CD4-positive, CD25-positive, alpha-beta regulatory T cell (primary cell): ENCODE data around the gene RABGGTB. TPM values are rescaled to one million over a fixed set of nuclear protein-coding genes. Genes with fewer than 3 reads are reported as not detected.
"Not testable (repeated sequence)": the region's sequence is repeated elsewhere in the genome, so short reads cannot be mapped to it uniquely, and the experiment has no call there.

Experiments used
- ATAC-seq, 2 donors: fragments of 150-1000 bp; cut with Tn5 transposase; one replicate each; pipeline ENCODE4 v1.10.0; 2021; ENCODE audit warnings: low read depth in 2 of 2, moderate number of reproducible peaks in 2 of 2, moderate library complexity in 1 of 2
- DNase-seq, 3 donors: peaks; one replicate each; pipeline versions ENCODE4 v3.0.0 to v3.0.0-alpha.2; 2012 to 2022; ENCODE audit warnings: mixed read lengths in 1 of 3
- H3K27ac ChIP-seq: one replicate; pipeline ENCODE4 v1.7.0; 2013; ENCODE audit warnings: mild to moderate bottlenecking, low read length; ENCODE audit not compliant: insufficient read depth, poor library complexity, severe bottlenecking
- H3K27me3 ChIP-seq: one replicate; pipeline ENCODE4 v1.7.0; 2013; ENCODE audit warnings: low read length; ENCODE audit not compliant: control insufficient read depth, insufficient read depth
- H3K36me3 ChIP-seq: one replicate; pipeline ENCODE4 v1.7.0; 2013; ENCODE audit warnings: mild to moderate bottlenecking, low read length, moderate library complexity; ENCODE audit not compliant: control insufficient read depth, insufficient read depth
- H3K4me1 ChIP-seq: 2 replicates; pipeline ENCODE4 v1.7.0; 2013; ENCODE audit warnings: mild to moderate bottlenecking, low read length; ENCODE audit not compliant: insufficient read depth, control insufficient read depth, poor library complexity, severe bottlenecking
- H3K4me3 ChIP-seq: one replicate; pipeline ENCODE4 v1.7.0; 2013; ENCODE audit warnings: low read depth, mild to moderate bottlenecking, low read length, moderate library complexity
- H3K9me3 ChIP-seq, 2 experiments: 1 replicate in 1 of 2; 2 replicates in 1 of 2; pipeline ENCODE4 v1.7.0; 2013; ENCODE audit warnings: low read length in 2 of 2, mild to moderate bottlenecking in 1 of 2, moderate library complexity in 1 of 2; ENCODE audit not compliant: control insufficient read depth in 2 of 2
- H3K27ac Mint-ChIP-seq, 3 donors: one replicate each; pipeline ENCODE4 v1.8.0; 2020 to 2022; ENCODE audit warnings: mild to moderate bottlenecking in 3 of 3, mixed read lengths in 3 of 3, moderate library complexity in 2 of 3
- H3K27me3 Mint-ChIP-seq: one replicate; pipeline ENCODE4 v1.8.0; 2022; ENCODE audit warnings: mild to moderate bottlenecking, mixed read lengths
- H3K36me3 Mint-ChIP-seq: one replicate; pipeline ENCODE4 v1.8.0; 2020; ENCODE audit warnings: mixed read lengths
- H3K4me1 Mint-ChIP-seq, 4 donors: one replicate each; pipeline ENCODE4 v1.8.0; 2020 to 2022; ENCODE audit warnings: mixed read lengths in 4 of 4, mild to moderate bottlenecking in 1 of 4
- H3K4me3 Mint-ChIP-seq, 4 donors: one replicate each; pipeline ENCODE4 v1.8.0; 2020 to 2022; ENCODE audit warnings: mild to moderate bottlenecking in 4 of 4, mixed read lengths in 4 of 4, moderate library complexity in 3 of 4
- H3K9me3 Mint-ChIP-seq, 7 donors: one replicate each; pipeline ENCODE4 v1.8.0; 2020 to 2022; ENCODE audit warnings: mixed read lengths in 7 of 7, mild to moderate bottlenecking in 3 of 7, moderate library complexity in 2 of 7
- polyA plus RNA-seq, 4 donors: library from polyadenylated mRNA; unstranded; fragments of 300-500 nt; fragmentation: Illumina TruSeq; gene quantifications; one replicate each; pipeline ENCODE4 v1.2.3, GENCODE V29; 2021
- total RNA-seq: library from RNA; stranded (reverse); gene quantifications from one replicate; pipeline ENCODE4 v1.2.3, GENCODE V29; 2022

Gene RABGGTB
- total and polyA plus RNA-seq, 5 donors from 2014 or later, result 7.3 to 116 (median 10.9) TPM

- no peaks in the 10 kb centered on the region for H3K4me1 Mint-ChIP-seq
Observed at GRCh38 chr1:75768016-75768415, 18.0 kb upstream of the RABGGTB start.

GRCh38 chr1:75770761-75771160 is 15.3 kb upstream of the RABGGTB start:
- no peaks in the 10 kb centered on the region for H3K36me3 Mint-ChIP-seq
- no peak overlapping the region for H3K4me3 Mint-ChIP-seq
- H3K27me3 Mint-ChIP-seq, result peaks cover 4% of the 10 kb centered on the region

More at GRCh38 chr1:75768016-75768415, 18.0 kb upstream of the RABGGTB start:
- peaks cover 0 to 1% (median 0%) of the 10 kb centered on the region in 7 donors for H3K9me3 Mint-ChIP-seq
- no peaks in the 10 kb centered on the region for H3K9me3 ChIP-seq
- H3K4me3 ChIP-seq, result no peak overlapping the region
- H3K36me3 ChIP-seq, result no peaks in the 10 kb centered on the region
- H3K27ac Mint-ChIP-seq, result no peak overlapping the region
- peaks cover 3% of the 10 kb centered on the region for H3K36me3 Mint-ChIP-seq
- H3K27me3 ChIP-seq, result no peaks in the 10 kb centered on the region
- no peaks in the 10 kb centered on the region for H3K4me1 ChIP-seq
- no peak for ATAC-seq
- H3K27me3 Mint-ChIP-seq, result peaks cover 4% of the 10 kb centered on the region
- DNase-seq, result no peak
- no peak overlapping the region for H3K4me3 Mint-ChIP-seq
- no peak overlapping the region for H3K27ac ChIP-seq

GRCh38 chr1:75771978-75772377 is 14.1 kb upstream of the RABGGTB start:
- Histone ChIP-seq H3K4me3 (no peak overlapping the region), H3K36me3 (no peaks in the 10 kb centered on the region), H3K27ac (no peak overlapping the region), H3K4me1 (no peaks in the 10 kb centered on the region), H3K9me3 (no peaks in the 10 kb centered on the region), H3K27me3 (no peaks in the 10 kb centered on the region)
- H3K36me3 Mint-ChIP-seq, result no peaks in the 10 kb centered on the region
- DNase-seq, result no peak
- no peak for ATAC-seq
- H3K9me3 Mint-ChIP-seq, result peaks cover 0 to 6% (median 0%) of the 10 kb centered on the region in 7 donors
- no peak overlapping the region for H3K27ac Mint-ChIP-seq
- no peaks in the 10 kb centered on the region for H3K4me1 Mint-ChIP-seq
- peaks cover 4% of the 10 kb centered on the region for H3K27me3 Mint-ChIP-seq
- no peak overlapping the region for H3K4me3 Mint-ChIP-seq

More at GRCh38 chr1:75770761-75771160, 15.3 kb upstream of the RABGGTB start:
- Histone ChIP-seq H3K36me3 (no peaks in the 10 kb centered on the region), H3K27ac (no peak overlapping the region), H3K9me3 (no peaks in the 10 kb centered on the region), H3K4me3 (no peak overlapping the region), H3K4me1 (no peaks in the 10 kb centered on the region), H3K27me3 (no peaks in the 10 kb centered on the region)
- H3K4me1 Mint-ChIP-seq, result no peaks in the 10 kb centered on the region
- no peak for DNase-seq
- H3K27ac Mint-ChIP-seq, result no peak overlapping the region
- ATAC-seq, result no peak
- H3K9me3 Mint-ChIP-seq, result peaks cover 0 to 4% (median 0%) of the 10 kb centered on the region in 7 donors

- not testable (repeated sequence) for H3K4me3 Mint-ChIP-seq, DNase-seq, H3K9me3 ChIP-seq, H3K36me3 ChIP-seq, H3K36me3 Mint-ChIP-seq, H3K27ac Mint-ChIP-seq, H3K4me1 Mint-ChIP-seq, H3K4me3 ChIP-seq, H3K27ac ChIP-seq, ATAC-seq, H3K4me1 ChIP-seq, H3K27me3 ChIP-seq
- Mint-ChIP-seq H3K27me3 (peaks cover 22% of the 10 kb centered on the region), H3K9me3 (peaks cover 0 to 10% (median 1%) of the 10 kb centered on the region in 7 donors)
Observed at GRCh38 chr1:75777812-75778211, 8.2 kb upstream of the RABGGTB start.

- not testable (repeated sequence) for DNase-seq, H3K4me1 ChIP-seq, H3K4me3 Mint-ChIP-seq, H3K36me3 Mint-ChIP-seq, H3K4me3 ChIP-seq, H3K9me3 ChIP-seq, H3K4me1 Mint-ChIP-seq, H3K27me3 ChIP-seq, H3K36me3 ChIP-seq, H3K27ac ChIP-seq, ATAC-seq, H3K27ac Mint-ChIP-seq
- Mint-ChIP-seq H3K27me3 (peaks cover 22% of the 10 kb centered on the region), H3K9me3 (peaks cover 0 to 10% (median 1%) of the 10 kb centered on the region in 7 donors)
Observed at GRCh38 chr1:75778694-75779093, 7.4 kb upstream of the RABGGTB start.

GRCh38 chr1:75780183-75780582 is 5.9 kb upstream of the RABGGTB start:
- Mint-ChIP-seq H3K27me3 (peaks cover 22% of the 10 kb centered on the region), H3K4me3 (peak overlapping the region in 1 of 4 donors; percentile 73)
- not testable (repeated sequence) for H3K4me1 ChIP-seq, ATAC-seq, H3K27ac ChIP-seq, H3K4me3 ChIP-seq, H3K9me3 ChIP-seq, H3K27ac Mint-ChIP-seq, H3K36me3 ChIP-seq, H3K4me1 Mint-ChIP-seq, H3K9me3 Mint-ChIP-seq, DNase-seq, H3K27me3 ChIP-seq, H3K36me3 Mint-ChIP-seq

- peaks cover 22% of the 10 kb centered on the region for H3K27me3 Mint-ChIP-seq
- not testable (repeated sequence) for H3K4me3 ChIP-seq, H3K9me3 Mint-ChIP-seq, ATAC-seq, DNase-seq, H3K9me3 ChIP-seq, H3K27me3 ChIP-seq, H3K36me3 Mint-ChIP-seq, H3K36me3 ChIP-seq, H3K27ac ChIP-seq
- peak overlapping the region; percentile 55 to 86 (median 75) for H3K4me3 Mint-ChIP-seq
- H3K27ac Mint-ChIP-seq, result peak overlapping the region in 1 of 3 donors; percentile 96
- H3K4me1 Mint-ChIP-seq, result peaks cover 5 to 39% (median 19%) of the 10 kb centered on the region in 4 donors
- H3K4me1 ChIP-seq, result peaks cover 29% of the 10 kb centered on the region
Observed at GRCh38 chr1:75783920-75784319, 2.1 kb upstream of the RABGGTB start.

GRCh38 chr1:75785320-75785982 is 605 bp upstream of the RABGGTB start:
- Mint-ChIP-seq H3K9me3 (peaks cover 0 to 5% (median 0%) of the 10 kb centered on the region in 7 donors), H3K27me3 (peaks cover 11% of the 10 kb centered on the region), H3K27ac (peak overlapping the region; percentile 97 to 98 (median 97)), H3K4me3 (peak overlapping the region; percentile 93 to 99 (median 97)), H3K4me1 (peaks cover 13 to 54% (median 33%) of the 10 kb centered on the region in 4 donors), H3K36me3 (peaks cover 19% of the 10 kb centered on the region)
- Histone ChIP-seq H3K36me3 (peaks cover 18% of the 10 kb centered on the region), H3K9me3 (no peaks in the 10 kb centered on the region), H3K27ac (peak overlapping the region; percentile 84), H3K27me3 (no peaks in the 10 kb centered on the region), H3K4me1 (peaks cover 44% of the 10 kb centered on the region), H3K4me3 (peak overlapping the region; percentile 97)
- ATAC-seq, result no peak
- DNase-seq, result no peak
